Esophagus squamous epithelium (tissue), 4 donors: Measurements from ENCODE around the gene UNC5CL.

Experiments
- POLR2A ChIP-seq, 4 donors: fragments of 450-650 bp; IDR thresholded peaks; one replicate each; pipeline ENCODE4 v1.6.1; 2017; ENCODE audit warnings: antibody characterized with exemption in 4 of 4, mild to moderate bottlenecking in 4 of 4, moderate library complexity in 3 of 4
- TF ChIP-seq, protein P1 (sequence below), 6 experiments: fragments of 450-650 bp in 4 of 6; fragments of 200-600 bp in 2 of 6; sonication (generic) in 2 of 6; IDR thresholded peaks; one replicate each; pipeline ENCODE4 v1.5.1; 2016 to 2019; ENCODE audit warnings: antibody characterized with exemption in 6 of 6, mild to moderate bottlenecking in 4 of 6, moderate library complexity in 4 of 6

DNA sequence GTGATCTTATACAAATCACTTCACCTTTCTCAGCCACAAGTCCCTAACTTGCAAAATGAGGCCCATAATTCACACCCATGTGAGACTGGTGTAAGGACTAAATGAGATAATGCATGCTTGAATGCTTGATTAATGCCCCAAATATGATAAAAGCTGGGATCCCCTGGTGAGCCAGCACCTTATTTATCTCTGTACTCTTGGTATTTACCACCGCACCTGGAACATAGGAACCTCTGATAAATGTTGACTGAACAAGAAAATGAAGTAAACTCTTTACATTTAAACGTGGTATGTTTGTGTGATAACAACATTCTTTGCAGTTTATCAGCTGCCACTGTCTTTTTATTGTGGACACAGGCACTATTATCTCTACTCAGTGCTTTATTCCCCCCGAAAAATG, 11.5 kb upstream of the UNC5CL start:
- TF ChIP-seq, protein P1, sequence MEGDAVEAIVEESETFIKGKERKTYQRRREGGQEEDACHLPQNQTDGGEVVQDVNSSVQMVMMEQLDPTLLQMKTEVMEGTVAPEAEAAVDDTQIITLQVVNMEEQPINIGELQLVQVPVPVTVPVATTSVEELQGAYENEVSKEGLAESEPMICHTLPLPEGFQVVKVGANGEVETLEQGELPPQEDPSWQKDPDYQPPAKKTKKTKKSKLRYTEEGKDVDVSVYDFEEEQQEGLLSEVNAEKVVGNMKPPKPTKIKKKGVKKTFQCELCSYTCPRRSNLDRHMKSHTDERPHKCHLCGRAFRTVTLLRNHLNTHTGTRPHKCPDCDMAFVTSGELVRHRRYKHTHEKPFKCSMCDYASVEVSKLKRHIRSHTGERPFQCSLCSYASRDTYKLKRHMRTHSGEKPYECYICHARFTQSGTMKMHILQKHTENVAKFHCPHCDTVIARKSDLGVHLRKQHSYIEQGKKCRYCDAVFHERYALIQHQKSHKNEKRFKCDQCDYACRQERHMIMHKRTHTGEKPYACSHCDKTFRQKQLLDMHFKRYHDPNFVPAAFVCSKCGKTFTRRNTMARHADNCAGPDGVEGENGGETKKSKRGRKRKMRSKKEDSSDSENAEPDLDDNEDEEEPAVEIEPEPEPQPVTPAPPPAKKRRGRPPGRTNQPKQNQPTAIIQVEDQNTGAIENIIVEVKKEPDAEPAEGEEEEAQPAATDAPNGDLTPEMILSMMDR (IDR thresholded peaks at IDR 0.05), result no peak
- TF ChIP-seq POLR2A (IDR thresholded peaks at IDR 0.05), result no peak
